Measurements from ENCODE around the gene RERE.
"Not testable (repeated sequence)": the region's sequence is repeated elsewhere in the genome, so short reads cannot be mapped to it uniquely, and the experiment has no call there.

RERE gene

DNA sequence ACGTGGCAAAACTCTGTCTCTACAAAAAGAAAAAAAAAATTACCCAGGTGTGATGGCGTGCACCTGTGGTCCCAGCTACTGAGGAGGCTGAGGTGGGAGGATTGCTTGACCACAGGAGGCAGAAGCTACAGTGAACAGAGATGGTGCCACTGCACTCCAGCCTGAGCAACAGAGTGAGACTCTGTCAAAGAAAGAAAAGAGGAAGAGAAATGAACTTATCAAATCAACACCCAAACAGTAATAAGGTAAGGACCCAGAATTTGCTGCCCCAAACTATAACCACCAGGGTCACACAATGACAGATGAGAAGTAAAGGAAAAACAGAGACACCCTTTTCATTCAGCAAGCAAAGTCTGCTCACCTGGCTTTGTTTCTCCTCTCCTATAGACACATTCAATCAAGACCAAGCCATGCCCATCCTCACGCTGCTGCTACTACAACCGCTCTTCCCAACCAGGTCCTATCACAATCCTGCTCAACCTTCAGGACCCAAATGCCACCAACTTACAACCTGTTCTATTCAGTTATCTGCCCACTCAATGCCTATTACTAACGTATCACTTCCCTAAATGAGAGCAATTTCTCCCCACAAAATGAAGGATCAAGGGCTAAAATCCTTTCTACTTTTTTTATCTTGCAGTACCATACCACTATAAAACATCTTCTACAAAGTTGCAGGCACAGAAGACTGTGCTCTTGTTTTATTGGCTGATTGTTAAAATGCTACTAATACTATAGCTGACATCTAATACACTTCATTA, 183.5 kb downstream of the RERE start:
- no peak for DNase-seq (ENCODE audit: low spot score)

DNA sequence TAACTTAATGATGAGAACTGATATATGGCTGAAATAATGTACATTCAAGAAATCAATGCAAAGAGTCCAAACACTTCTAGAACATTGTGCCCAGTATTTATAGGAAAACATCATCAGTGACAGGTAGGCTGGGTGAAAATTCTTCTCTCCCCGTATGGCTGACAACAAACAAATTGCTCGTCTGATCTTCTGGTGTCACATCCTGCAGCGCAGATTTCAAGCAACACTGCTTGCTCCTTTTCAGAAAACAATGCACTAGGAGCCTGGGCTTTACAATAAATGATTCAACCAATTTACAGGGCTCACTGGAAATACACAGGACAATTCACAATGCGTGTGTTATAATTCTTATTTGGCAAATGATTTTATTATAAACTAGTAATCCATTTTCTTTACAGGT, 185.3 kb downstream of the RERE start:
- DNase-seq (ENCODE audit: low spot score) = no peak

DNA sequence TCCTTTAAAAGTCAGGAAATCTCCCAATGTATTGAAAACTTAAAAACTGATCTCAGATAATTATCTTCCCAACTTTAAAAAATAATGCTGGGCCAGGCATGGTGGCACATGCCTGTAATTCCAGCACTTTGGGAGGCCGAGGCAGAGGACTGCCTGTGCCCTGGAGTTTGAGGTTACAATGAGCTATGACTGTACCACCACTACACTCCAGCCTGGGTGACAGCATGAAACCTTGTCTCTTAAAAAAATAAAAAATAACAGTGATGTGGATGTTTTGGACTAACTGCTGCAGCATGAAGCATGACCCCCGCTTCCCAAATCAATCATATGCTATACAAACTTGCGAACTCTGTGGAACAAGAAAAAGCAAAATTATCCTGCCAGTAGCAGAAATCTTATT, 186.3 kb downstream of the RERE start:
- DNase-seq (ENCODE audit: low spot score) = no peak

DNA sequence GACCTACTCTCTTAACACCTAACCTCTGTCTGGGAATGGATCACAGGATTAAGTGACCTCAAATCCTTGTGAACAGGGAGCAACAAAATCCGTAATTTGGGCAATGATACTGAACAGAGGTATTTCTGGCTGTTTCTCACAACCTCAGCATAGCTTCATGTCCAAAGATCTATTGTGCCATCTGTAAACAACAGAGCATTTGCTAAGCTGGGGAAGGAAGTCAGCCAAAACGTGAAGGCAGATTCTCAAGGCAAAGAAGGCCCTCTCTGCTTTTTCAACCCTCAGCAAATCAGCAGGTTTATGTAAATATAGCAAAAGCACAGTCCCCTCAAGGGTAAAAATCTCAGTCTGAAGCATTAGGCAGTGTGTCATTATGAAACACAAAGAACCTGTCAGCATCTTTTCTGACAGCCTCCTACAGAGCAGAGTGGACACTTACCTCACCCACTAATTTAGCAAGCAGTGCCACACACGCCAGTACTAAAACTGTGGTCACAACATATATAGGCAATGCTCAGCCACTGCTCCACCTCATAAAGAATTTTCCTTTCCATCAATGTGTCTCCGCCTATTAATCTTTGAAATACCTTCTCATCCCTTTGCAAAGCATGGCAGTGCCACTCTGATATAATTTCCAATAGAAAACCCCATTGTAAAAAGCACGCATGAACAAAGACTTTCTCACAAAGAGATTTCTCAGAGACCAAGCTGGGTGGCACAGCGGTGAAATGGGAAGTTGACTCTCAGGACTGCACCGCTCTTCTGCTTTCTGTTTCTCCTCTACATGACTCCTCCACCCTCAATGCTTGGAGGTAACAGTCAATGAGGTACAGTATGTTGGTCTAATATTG, 188.0 kb downstream of the RERE start:
- no peak for DNase-seq (ENCODE audit: low spot score)

DNA sequence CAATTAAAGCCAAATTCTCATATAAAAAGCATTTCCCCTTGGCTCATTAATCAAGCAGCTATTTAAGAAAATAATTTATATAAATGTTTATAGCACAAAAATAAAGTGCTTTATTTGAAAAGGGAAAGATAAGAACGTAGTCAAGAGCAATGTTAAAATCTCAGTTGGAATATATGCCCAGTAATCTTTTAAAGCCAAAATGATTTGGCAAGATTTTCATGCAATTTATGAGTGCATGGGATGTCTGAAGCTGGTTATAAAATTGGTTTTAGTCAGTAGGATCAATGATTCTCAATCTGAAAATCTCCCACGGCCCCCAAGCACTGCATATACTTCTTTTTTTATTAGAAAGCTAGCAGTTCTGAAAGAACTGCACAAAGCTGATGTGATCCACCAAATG, 188.8 kb downstream of the RERE start:
- no peak for DNase-seq (ENCODE audit: low spot score)

DNA sequence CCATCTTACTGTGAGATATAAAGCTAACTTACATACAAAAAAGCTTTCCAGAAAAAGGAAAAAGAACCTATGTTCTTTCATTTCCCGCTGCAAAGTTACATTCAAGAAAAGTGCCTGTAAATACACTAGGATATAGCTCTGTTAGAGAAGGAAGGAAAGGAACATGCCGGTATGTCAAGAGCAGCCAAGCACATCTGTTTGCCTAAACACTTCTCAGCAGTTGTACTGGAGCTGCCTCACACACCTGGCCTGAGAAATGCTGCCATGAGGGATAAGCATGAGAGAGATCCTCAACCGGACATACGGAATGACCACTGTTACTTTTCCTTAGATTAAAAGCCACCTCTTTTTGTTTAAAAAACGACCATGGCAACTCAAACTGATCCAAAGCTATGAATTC, 189.7 kb downstream of the RERE start:
- DNase-seq (ENCODE audit: low spot score) = no peak

DNA sequence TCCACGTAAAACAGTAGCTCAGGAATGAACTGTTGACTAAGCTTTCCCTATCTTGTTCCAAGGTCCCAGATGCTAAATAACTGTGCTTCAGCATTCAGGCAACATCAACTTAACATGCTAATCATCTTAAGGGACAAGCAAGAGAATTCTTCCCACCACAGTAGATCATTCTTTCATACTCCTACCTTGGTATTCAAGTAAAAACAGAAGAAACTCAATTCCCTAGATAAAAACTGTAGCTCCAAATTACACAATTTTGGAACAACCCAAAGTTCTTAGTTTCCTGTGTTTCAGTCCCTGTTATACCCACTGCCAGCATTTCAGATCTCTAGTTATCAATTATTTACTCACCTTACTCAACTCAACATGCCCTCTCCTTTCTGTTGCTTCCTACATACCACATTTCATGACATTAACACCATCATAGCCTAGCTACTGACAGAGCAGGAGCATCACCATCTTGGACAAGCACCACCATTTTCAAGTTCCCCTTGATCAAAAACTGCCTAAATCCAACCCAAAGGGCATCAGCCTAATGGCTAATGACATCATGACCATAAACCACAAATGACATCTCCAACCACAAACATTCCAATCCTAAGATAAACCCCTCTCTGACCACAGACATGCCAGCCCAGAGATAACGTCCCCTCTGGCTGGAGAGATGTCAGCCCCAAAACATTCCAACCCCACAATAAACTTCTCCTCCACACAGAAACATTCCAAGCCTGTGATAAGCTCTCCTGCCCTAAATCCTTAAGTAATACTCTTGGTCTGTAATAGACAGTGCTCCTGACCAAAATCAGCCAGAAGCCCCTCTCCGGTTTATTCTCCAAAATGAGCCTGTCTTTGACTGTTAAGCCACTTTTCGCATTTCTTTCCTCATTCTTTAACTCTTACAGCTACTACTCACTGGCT, 191.2 kb downstream of the RERE start:
- DNase-seq (ENCODE audit: low spot score) = no peak

DNA sequence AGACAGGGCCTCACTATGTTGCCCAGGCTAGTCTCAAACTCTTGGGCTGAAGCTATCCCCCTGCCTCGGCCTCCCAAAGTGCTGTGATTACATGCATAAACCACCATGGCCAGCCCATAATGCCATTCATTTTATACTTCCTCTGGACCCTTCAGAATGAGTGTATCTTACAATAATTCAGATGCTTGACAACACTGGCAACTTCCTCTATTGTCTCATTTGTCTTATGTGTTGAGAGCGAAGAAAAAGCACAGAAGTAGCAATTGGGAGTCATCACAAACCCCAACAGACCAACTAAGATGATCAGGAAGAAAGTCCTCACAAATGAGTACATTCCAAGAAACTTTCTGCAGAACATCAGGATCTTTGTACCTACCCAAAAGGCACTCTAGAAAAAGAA, 191.9 kb downstream of the RERE start:
- no peak for DNase-seq (ENCODE audit: low spot score)

DNA sequence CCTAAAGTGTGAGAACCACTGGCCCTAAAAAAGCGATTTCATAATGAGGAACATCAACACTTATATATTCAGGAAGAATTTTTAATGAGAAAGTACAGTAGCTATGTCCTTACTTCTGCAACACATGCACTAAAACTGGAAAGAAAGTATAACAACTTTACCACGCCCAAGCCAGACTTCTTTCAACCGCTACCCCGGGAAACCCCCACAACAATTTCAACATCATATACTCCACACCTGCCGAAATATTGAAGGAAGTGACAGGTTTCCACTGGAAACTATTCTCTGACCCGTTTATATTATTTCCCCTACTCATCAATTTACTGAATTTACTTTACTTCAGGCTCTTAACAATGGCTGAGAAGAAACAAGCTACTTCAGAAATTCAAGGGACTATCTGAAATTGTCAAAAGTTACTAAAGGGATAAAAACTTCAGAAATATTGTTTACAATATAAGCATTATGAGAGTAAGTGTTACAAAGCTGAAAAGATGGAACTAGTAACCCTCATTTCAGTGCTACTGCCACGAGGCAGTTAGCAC, 193.7 kb downstream of the RERE start:
- not testable (repeated sequence) for DNase-seq (ENCODE audit: low spot score)

DNA sequence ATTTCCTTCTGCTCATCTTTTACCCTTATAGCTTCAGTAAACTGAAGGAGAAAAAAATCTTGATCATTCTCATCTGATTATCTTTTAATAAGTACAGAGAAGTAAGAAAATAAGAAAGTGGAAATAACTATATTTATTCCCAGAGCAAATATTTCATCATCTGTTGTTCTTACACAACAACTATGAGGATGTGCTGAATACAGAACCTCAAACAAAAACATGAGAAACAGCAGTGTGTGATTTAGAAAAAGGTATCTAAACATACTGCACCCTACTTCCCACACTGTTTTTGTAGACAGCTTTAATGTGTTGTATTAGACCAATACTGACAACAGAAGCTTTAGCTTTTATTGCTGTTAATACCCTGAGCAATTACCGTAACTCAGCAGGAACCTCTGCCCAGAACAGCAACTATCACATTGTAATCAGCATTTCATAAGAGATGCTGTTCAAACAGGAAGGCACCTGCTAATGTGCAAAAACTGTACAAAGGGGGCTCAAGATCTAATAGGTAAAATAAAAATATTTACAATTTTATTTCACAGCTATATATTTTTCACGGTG, 195.6 kb downstream of the RERE start:
- DNase-seq (ENCODE audit: low spot score) = not testable (repeated sequence)

DNA sequence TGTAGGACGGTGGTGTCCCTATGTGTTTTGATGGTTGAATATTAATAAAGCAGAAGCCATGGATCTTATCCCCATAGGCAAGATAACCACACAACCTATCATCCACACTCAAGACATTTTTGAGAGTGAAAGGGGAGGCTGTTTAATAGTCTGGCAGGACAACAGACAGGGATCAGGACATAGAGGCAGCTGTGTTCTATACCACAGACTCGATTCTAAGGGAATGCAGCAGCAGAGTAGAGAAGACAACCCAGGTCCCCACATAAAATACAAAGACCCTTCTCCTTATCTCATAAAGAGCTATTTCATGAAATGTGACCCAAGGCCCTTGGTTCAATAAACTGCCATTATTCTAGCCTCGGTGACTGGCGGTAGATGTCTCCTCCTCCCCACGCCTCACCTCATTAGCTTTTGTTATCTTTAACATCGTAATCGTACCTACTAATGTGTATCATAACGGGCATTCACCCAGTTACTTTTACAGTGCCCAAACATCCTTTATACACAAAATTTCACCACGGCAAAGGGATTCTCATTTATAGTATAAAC, 196.3 kb downstream of the RERE start:
- not testable (repeated sequence) for DNase-seq (ENCODE audit: low spot score)

DNA sequence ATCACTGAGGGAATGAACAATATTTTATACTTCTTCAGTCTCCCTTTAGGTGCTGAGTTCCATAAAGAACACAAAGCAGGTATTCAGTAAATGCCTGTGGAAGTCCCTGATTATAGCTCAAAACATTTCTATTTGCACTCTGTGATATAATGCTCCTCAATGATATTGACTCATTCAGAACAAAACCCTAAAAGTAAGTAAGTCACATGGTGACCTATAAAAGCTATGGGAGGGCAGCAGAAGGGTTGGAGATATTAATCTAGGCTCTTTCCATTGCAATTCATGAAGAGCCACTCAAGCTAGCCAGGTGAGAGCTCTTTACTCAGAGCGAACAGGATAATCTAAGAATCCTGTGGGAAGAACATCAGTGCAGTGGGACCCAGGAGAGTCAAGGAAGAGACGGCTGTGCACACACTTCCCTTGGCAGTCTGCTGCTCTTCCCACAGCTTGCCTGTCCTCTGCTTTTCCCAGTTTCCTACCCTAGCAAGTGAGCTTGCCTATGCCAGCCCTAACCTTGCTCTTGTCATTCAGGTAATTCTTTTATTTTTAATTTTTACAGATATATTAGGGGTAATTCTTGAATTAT, 197.4 kb downstream of the RERE start:
- DNase-seq (ENCODE audit: low spot score) = not testable (repeated sequence)

DNA sequence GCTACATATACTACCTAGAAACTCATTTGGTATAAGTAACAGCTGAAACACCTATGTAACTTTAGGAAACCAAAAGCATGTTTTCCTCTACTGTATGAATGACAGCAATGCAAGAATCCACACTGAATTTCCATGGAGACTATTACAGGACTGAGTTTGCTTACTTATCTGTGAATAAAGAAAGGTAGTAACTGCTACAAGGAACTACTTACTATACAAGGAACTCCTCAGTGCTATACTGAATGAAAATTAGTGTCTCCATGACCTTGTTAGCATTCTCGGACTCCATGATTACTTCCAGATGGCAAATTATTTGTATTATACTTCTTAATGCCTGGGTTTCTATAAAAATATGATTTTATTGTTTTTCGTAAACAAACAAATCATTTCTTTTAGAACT, 198.0 kb downstream of the RERE start:
- DNase-seq (ENCODE audit: low spot score) = not testable (repeated sequence)

DNA sequence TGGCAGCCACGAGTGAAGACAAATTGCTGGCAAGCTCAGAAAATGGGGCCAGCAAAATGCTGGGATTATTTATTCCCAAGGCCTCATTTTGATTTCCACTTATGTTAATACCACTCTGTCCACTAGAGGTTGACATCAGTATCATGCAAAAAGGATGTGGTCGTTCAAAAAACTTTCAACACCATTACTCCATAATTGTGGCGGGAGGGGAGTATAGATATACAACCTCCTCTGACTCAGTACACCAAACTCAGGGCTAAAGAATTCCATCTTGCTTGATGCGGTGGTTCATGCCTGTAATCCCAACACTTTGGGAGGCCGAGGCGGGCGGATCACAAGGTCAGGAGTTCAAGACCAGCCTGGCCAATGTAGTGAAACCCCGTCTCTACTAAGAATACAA, 200.6 kb downstream of the RERE start:
- not testable (repeated sequence) for DNase-seq (ENCODE audit: low spot score)

DNA sequence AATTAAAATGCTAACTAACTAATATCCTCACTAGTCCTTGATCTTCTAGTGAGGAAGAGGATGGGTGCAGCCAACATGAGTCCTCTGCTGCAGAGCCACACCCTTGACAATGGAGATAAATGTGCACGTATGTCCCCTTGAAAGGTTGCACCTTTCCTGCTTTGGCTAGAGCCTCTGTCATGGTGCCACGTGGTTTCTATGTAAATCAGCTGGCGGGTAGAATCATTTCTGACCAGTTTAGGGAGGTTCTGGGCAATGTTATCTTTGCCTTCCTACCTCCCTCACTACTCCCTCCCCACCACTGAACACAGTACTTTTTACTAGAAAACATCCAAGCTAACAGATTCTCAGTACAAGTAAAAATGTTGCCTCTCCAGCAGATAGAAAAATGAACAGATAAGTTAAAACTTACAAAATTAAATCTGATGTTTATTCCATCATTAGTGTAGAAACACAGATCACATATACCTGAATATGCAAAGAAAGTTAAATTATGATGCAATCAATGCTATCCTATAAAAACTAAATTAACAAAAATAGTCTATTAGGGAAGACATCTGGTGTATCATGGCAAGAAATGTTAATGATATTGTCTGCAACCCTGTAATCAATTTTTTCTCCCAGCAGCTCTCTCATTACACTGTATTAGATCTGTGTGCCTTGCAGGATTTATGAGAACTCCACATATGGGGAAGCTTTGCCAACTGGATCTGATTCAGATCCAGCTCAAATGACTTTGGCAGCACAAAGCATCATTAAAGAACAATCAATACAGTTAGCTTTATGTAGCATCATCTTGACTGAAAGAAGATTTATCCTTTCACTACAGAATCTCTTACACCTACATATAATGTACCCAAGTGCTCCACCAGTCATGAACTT, 205.6 kb downstream of the RERE start:
- not testable (repeated sequence) for DNase-seq (ENCODE audit: low spot score)

DNA sequence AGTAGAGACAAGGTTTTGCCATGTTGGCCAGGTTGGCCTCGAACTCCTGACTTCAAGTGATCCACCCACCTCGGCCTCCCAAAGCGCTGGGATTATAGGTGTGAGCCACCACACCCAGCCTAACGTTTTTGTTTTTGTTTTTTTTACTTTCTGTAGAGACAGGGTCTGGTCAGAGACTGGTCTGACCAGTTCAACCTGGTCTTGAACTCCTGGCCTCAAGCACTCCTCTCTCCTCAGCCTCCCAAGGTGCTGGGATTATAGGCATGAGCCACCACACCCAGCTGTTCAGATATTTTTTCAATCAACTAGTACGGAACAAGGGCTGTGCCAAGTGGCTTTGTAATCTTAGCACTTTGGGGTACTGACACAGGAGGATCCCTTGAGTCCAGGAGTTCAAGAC, 209.5 kb downstream of the RERE start:
- DNase-seq (ENCODE audit: low spot score) = no peak

DNA sequence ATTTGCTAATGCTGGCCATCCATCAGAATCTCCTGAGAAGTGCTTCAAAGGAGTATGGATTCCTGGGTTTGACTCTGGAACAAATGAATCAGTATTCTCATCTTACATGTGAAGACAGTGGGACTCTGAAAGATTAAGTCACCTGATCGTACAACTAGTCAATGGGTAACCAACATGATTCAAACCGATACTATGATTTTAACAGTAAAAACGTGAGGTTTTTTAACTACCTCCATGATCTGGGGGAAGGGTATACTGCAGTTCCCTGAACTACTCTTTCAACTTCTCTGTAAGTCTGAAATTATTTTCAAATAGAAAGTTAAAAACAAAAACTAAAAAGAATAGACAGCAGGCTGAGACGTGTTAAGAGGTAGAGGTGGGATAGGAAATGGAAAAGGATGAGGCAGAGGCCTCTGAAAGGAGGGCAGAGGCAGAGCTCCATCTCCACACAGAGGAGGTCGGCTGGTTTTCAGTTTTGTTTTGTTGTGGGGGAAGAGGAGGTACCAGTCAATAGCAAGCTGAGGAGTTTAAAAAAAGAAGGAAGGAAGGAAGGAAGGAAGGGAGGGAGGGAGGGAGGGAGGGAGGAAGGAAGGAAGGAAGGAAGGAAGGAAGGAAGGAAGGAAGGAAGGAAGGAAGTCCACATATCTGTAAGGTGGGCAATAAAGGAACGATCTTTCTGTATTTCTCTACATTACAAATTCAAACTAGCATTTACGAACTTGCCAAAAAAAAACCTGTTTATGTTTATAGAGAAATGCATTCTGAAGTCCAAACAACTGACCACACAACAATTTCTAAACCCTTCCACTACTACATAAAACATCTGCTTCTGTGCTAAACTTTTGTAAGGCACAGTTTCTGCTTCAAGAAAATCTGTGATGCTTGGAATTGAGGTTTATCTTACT, 213.1 kb downstream of the RERE start:
- no peak for DNase-seq (ENCODE audit: low spot score)

DNA sequence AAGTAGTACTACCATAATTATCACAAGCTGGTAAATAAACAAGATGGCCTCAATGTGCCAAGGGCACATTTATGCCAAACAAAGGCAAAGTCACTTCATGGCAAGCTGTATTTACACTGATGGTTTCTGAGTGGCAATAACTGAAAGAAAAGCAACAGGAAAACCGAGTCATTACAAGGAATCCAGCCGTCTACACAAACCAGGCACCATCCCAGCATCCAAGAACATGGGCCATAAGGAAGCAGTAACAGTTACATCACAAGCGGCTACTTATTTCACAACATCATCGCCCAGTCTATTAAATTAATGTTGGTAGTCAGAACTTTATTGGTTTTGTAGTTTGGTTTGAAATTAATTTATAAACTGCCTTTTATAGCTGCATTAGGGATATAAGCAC, 214.2 kb downstream of the RERE start:
- DNase-seq (ENCODE audit: low spot score) = no peak

Measured in left forelimb (tissue), 1 donor.